ENCODE results near the gene FKBP1A.
A peak's percentile ranks its signal among the peaks of the same experiment; 100 is the strongest.
"Not testable (repeated sequence)": the region's sequence is repeated elsewhere in the genome, so short reads cannot be mapped to it uniquely, and the experiment has no call there.

The FKBP1A gene

GRCh38 chr20:1417273-1417672, 24.4 kb upstream of the FKBP1A start:
- no peak for DNase-seq (ENCODE audit: low read depth, low spot score)

GRCh38 chr20:1415667-1416468, 23.0 kb upstream of the FKBP1A start:
- DNase-seq (ENCODE audit: low read depth, low spot score), result peak; percentile 50

GRCh38 chr20:1414982-1415381, 22.1 kb upstream of the FKBP1A start:
- DNase-seq (ENCODE audit: low read depth, low spot score), result no peak

- DNase-seq (ENCODE audit: low read depth, low spot score), result no peak
These were observed 12.9 kb upstream of the FKBP1A start for GRCh38 chr20:1405801-1406200.

GRCh38 chr20:1403624-1404023, 10.8 kb upstream of the FKBP1A start:
- no peak for DNase-seq (ENCODE audit: low read depth, low spot score)

- no peak for DNase-seq (ENCODE audit: low read depth, low spot score)
These were observed 9.3 kb upstream of the FKBP1A start for GRCh38 chr20:1402149-1402548.

GRCh38 chr20:1401451-1401907, 8.6 kb upstream of the FKBP1A start:
- DNase-seq (ENCODE audit: low read depth, low spot score), result no peak

GRCh38 chr20:1399678-1400366, 7.0 kb upstream of the FKBP1A start:
- not testable (repeated sequence) for DNase-seq (ENCODE audit: low read depth, low spot score)

GRCh38 chr20:1398185-1398584, 5.3 kb upstream of the FKBP1A start:
- DNase-seq (ENCODE audit: low read depth, low spot score), result not testable (repeated sequence)

- DNase-seq (ENCODE audit: low read depth, low spot score), result no peak
These were observed 4.9 kb upstream of the FKBP1A start for GRCh38 chr20:1397710-1398109.

GRCh38 chr20:1396702-1397101, 3.8 kb upstream of the FKBP1A start:
- DNase-seq (ENCODE audit: low read depth, low spot score), result no peak

GRCh38 chr20:1396264-1396663, 3.4 kb upstream of the FKBP1A start:
- DNase-seq (ENCODE audit: low read depth, low spot score), result no peak

- DNase-seq (ENCODE audit: low read depth, low spot score), result no peak
These were observed 1.8 kb upstream of the FKBP1A start for GRCh38 chr20:1394686-1395085.

- DNase-seq (ENCODE audit: low read depth, low spot score), result no peak
These were observed 641 bp upstream of the FKBP1A start for GRCh38 chr20:1393507-1393882.

GRCh38 chr20:1392443-1392692, 486 bp downstream of the FKBP1A start:
- DNase-seq (ENCODE audit: low read depth, low spot score), result no peak

- no peak for DNase-seq (ENCODE audit: low read depth, low spot score)
These were observed 1.0 kb downstream of the FKBP1A start for GRCh38 chr20:1391640-1392442.

- DNase-seq (ENCODE audit: low read depth, low spot score), result no peak
These were observed 2.1 kb downstream of the FKBP1A start for GRCh38 chr20:1390581-1391403.

GRCh38 chr20:1389703-1390580, 2.9 kb downstream of the FKBP1A start:
- DNase-seq (ENCODE audit: low read depth, low spot score), result no peak

- no peak for DNase-seq (ENCODE audit: low read depth, low spot score)
These were observed 3.9 kb downstream of the FKBP1A start for GRCh38 chr20:1388741-1389483.

- no peak for DNase-seq (ENCODE audit: low read depth, low spot score)
These were observed 4.6 kb downstream of the FKBP1A start for GRCh38 chr20:1388253-1388652.
